Measurements from ENCODE around the gene MAS1L. TPM values are rescaled to one million over a fixed set of nuclear protein-coding genes. Genes with fewer than 3 reads are reported as not detected.

Gene MAS1L
- not detected for total RNA-seq

- DNase-seq (ENCODE audit: low spot score): no peak
Observed at GRCh38 chr6:29487660-29488059, at the start of gene MAS1L. Gene MAS1L (minus strand): TSS chr6:29487956. CDS start chr6:29487902, 54 bp downstream.

- DNase-seq (ENCODE audit: low spot score): no peak
Observed at GRCh38 chr6:29532320-29532951, 44.7 kb upstream of the MAS1L start.

GRCh38 chr6:29531668-29532067 is 43.9 kb upstream of the MAS1L start:
- DNase-seq (ENCODE audit: low spot score): no peak

- no peak for DNase-seq (ENCODE audit: low spot score)
Observed at GRCh38 chr6:29530671-29531310, 43.0 kb upstream of the MAS1L start.

GRCh38 chr6:29529956-29530355 is 42.2 kb upstream of the MAS1L start:
- no peak for DNase-seq (ENCODE audit: low spot score)

GRCh38 chr6:29528988-29529560 is 41.3 kb upstream of the MAS1L start:
- DNase-seq (ENCODE audit: low spot score): no peak

GRCh38 chr6:29528300-29528931 is 40.7 kb upstream of the MAS1L start:
- no peak for DNase-seq (ENCODE audit: low spot score)

GRCh38 chr6:29527564-29527963 is 39.8 kb upstream of the MAS1L start:
- DNase-seq (ENCODE audit: low spot score): no peak

- no peak for DNase-seq (ENCODE audit: low spot score)
Observed at GRCh38 chr6:29527126-29527525, 39.4 kb upstream of the MAS1L start.

GRCh38 chr6:29525311-29525639 is 37.5 kb upstream of the MAS1L start:
- no peak for DNase-seq (ENCODE audit: low spot score)

GRCh38 chr6:29524444-29525310 is 36.9 kb upstream of the MAS1L start:
- no peak for DNase-seq (ENCODE audit: low spot score)

- DNase-seq (ENCODE audit: low spot score): no peak
Observed at GRCh38 chr6:29524044-29524443, 36.3 kb upstream of the MAS1L start.

- DNase-seq (ENCODE audit: low spot score): no peak
Observed at GRCh38 chr6:29522227-29522626, 34.5 kb upstream of the MAS1L start.

- no peak for DNase-seq (ENCODE audit: low spot score)
Observed at GRCh38 chr6:29521006-29521680, 33.4 kb upstream of the MAS1L start.

- DNase-seq (ENCODE audit: low spot score): no peak
Observed at GRCh38 chr6:29520232-29520631, 32.5 kb upstream of the MAS1L start.

GRCh38 chr6:29519291-29520010 is 31.7 kb upstream of the MAS1L start:
- no peak for DNase-seq (ENCODE audit: low spot score)

- DNase-seq (ENCODE audit: low spot score): peak; percentile 18
Observed at GRCh38 chr6:29517728-29518440, 30.1 kb upstream of the MAS1L start.

GRCh38 chr6:29517245-29517644 is 29.5 kb upstream of the MAS1L start:
- no peak for DNase-seq (ENCODE audit: low spot score)

GRCh38 chr6:29516108-29516507 is 28.4 kb upstream of the MAS1L start:
- DNase-seq (ENCODE audit: low spot score): peak; percentile 14

- peak; percentile 14 for DNase-seq (ENCODE audit: low spot score)
Observed at GRCh38 chr6:29510746-29511300, 23.1 kb upstream of the MAS1L start.
